Heart right ventricle (tissue), 16 donors: Measurements from ENCODE around the gene LUC7L. TPM values are rescaled to one million over a fixed set of nuclear protein-coding genes. Genes with fewer than 3 reads are reported as not detected.

Source experiments
- ATAC-seq, 8 donors: fragments of 200-7000 bp; cut with Tn5 transposase; one replicate each; pipeline ENCODE4 v1.9.1; 2020; ENCODE audit warnings: mild to moderate bottlenecking in 8 of 8, moderate library complexity in 8 of 8, moderate number of reproducible peaks in 1 of 8
- DNase-seq, 2 donors: peaks; one replicate each; pipeline ENCODE4 v3.0.0-alpha.2; 2020
- H3K27ac ChIP-seq, 10 donors: fragments of 200-600 bp; sonication (generic) in 2 of 10; one replicate each; pipeline versions ENCODE4 v1.5.0 to v1.8.0; 2020 to 2022; ENCODE audit warnings: mild to moderate bottlenecking in 3 of 10
- H3K27me3 ChIP-seq, 7 donors: fragments of 200-600 bp; one replicate each; pipeline ENCODE4 v1.8.0; 2021 to 2022; ENCODE audit warnings: mild to moderate bottlenecking in 2 of 7
- H3K36me3 ChIP-seq, 9 donors: fragments of 200-600 bp; sonication (generic) in 1 of 9; one replicate each; pipeline versions ENCODE4 v1.5.0 to v1.8.0; 2020 to 2022; ENCODE audit warnings: mild to moderate bottlenecking in 2 of 9
- H3K4me1 ChIP-seq, 9 donors: fragments of 200-600 bp; sonication (generic) in 1 of 9; one replicate each; pipeline versions ENCODE4 v1.5.0 to v1.8.0; 2020 to 2022; ENCODE audit warnings: mild to moderate bottlenecking in 4 of 9
- H3K4me3 ChIP-seq, 10 donors: fragments of 200-600 bp; sonication (generic) in 2 of 10; one replicate each; pipeline versions ENCODE4 v1.5.0 to v1.8.0; 2020 to 2022; ENCODE audit warnings: mild to moderate bottlenecking in 7 of 10, moderate library complexity in 2 of 10
- H3K9me3 ChIP-seq, 11 donors: fragments of 200-600 bp in 10 of 11; sonication (generic) in 2 of 11; one replicate each; pipeline versions ENCODE4 v1.5.0 to v1.8.0; 2013 to 2022; ENCODE audit warnings: mild to moderate bottlenecking in 2 of 11, control low read depth in 1 of 11, moderate library complexity in 1 of 11
- CTCF ChIP-seq, 9 donors: fragments of 200-600 bp; sonication (generic) in 2 of 9; IDR thresholded peaks; one replicate each; pipeline versions ENCODE4 v1.5.0 to v1.8.0; 2021 to 2022; ENCODE audit warnings: antibody characterized with exemption in 9 of 9, mild to moderate bottlenecking in 5 of 9, moderate library complexity in 1 of 9
- WGBS, 2 donors: extraction: QIAGEN DNeasy Blood & Tissue Kit; methylation state at CpG; one replicate each; pipeline ENCODE4 v1.1.7; 2013; ENCODE audit warnings: inconsistent platforms in 1 of 2; 5-methylcytosine and 5-hydroxymethylcytosine counted together
- intact Hi-C, 10 donors: fragments of 100-400 bp; cut with DNase I; formaldehyde crosslinking; loops; one replicate each; pipeline versions ENCODE4 v1.11.1 to v1.14.2; 2022
- polyA plus RNA-seq, 2 donors: library from polyadenylated mRNA; stranded (reverse); fragments of 200-250 nt; gene quantifications; one replicate each; pipeline ENCODE4 v1.2.3, GENCODE V29; 2013
- total RNA-seq, 10 donors: library from RNA; stranded (reverse); fragmentation: NEBNext Ultra II Directional in 3 of 10; extraction: Animal tissue kit (Norgen Biotek cat#: 25700) in 3 of 10; gene quantifications; one replicate each; pipeline versions ENCODE4 v1.2.1 to v1.2.4, GENCODE V29; 2021 to 2023
- donor health status: Arrhythmogenic right ventricular cardiomyopathy.
- donor health status: ischemic (EF 13 %, LVEDD 7.1; RV severe dilation, severe dysfunction).
- donor health status: healthy with polysubstance abuse.
- donor health status: DM: no; HTN: yes; CAD: no.
- donor health status: DM: no; HTN: no; CAD: no.
- donor health status: ischemic (EF 25% LVEDD 6.9; RV normal size, moderate dysfunction).
- donor health status: ischemic (EF 25% LVEDD 5.7; RV mildly dilated, moderate dysfunction).
- donor health status: healthy.
- donor health status: DM: yes; HTN: yes; CAD: no.
- donor health status: Ischemic cardiomyopathy.
- donor health status: ischemic (EF 35%, LVEDD 5.7; RV mildly dilated, moderate dysfunction).
- donor health status: nonischemic (EF 11% LVEDD 7.7; RV severe dilation, severe dysfunction).
- donor health status: DM: yes; HTN: yes; CAD: no.
- donor health status: PGD.
- donor health status: ischemic (EF 29% LVEDD 5.4; RV normal size, mild dysfunction).
- donor health status: nonischemic (EF 23%, LVEDD 6.1; RV moderate dilation, normal function).

LUC7L gene
- total and polyA plus RNA-seq, 12 donors, result 14.4 to 139 (median 20.8) TPM

GRCh38 chr16:203246-203645 lies 26.0 kb downstream of the LUC7L start:
- intact Hi-C loops, result no loop called here
- no peak overlapping the region for H3K4me3 ChIP-seq
- peaks cover 0 to 3% (median 0%) of the 10 kb centered on the region in 9 donors for H3K4me1 ChIP-seq
- no peak for TF ChIP-seq CTCF (IDR thresholded peaks at IDR 0.05)
- DNase-seq (no peak), ATAC-seq (no peak)
- 96 to 98% methylated on average over 4 of the region's 4 CpGs for WGBS, 2 donors
- no peaks in the 10 kb centered on the region for H3K9me3 ChIP-seq
- H3K36me3 ChIP-seq, result peaks cover 4 to 100% (median 75%) of the 10 kb centered on the region in 9 donors
- no peak overlapping the region for H3K27ac ChIP-seq
- H3K27me3 ChIP-seq, result no peaks in the 10 kb centered on the region

DNA sequence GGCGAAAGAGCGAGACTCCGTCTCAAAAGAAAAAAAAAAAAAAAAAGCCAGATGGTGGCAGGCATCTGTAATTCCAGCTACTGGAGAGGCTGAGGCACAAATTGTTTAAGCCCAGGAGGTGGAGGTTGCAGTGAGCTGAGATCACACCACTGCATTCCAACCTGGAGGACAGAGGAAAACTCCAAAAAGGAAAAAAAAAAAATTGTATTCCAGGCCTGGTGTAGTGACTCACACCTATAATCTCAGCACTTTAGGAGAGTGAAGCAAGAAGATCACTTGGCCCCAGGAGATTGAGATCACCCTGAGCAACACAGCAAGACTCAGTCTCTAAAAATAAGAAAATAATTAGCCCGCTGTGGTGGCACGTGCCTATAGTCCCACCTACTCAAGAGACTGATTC lies 28.9 kb downstream of the LUC7L start:
- TF ChIP-seq CTCF (IDR thresholded peaks at IDR 0.05), result no peak
- Histone ChIP-seq H3K27me3 (no peaks in the 10 kb centered on the region), H3K4me1 (no peaks in the 10 kb centered on the region), H3K9me3 (no peaks in the 10 kb centered on the region), H3K36me3 (peaks cover 0 to 100% (median 73%) of the 10 kb centered on the region in 9 donors), H3K27ac (no peak overlapping the region), H3K4me3 (no peak overlapping the region)
- intact Hi-C loops, result no loop called here
- DNase-seq, result no peak
- WGBS, 2 donors, result 88 to 94% methylated on average over 5 of the region's 5 CpGs
- ATAC-seq, result no peak

DNA sequence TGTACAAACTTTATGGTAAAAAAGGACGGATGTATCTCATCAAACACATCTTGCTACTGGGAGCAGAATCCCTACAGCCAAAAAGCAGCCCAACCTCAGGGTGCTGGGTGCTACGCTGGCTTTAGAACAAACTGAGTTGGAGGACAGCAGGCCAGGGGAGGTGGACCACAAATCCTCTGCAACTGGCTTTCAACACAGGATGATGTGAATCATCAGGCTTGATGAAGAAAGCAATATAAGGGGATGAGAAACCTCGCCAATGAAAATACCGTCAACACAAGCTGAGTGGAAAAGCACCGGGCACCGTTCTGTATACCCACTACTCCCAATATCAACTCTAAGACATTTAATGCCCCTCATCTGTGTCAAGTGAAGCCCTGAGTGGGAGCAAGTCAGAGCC lies 34.7 kb downstream of the LUC7L start:
- no peak overlapping the region for H3K4me3 ChIP-seq
- H3K27me3 ChIP-seq, result no peaks in the 10 kb centered on the region
- DNase-seq (no peak), ATAC-seq (no peak)
- no peaks in the 10 kb centered on the region for H3K9me3 ChIP-seq
- intact Hi-C loops, result no loop called here
- WGBS, 2 donors, result 86 to 95% methylated on average over 6 of the region's 6 CpGs
- H3K36me3 ChIP-seq, result peaks cover 12 to 100% (median 85%) of the 10 kb centered on the region in 9 donors
- no peaks in the 10 kb centered on the region for H3K4me1 ChIP-seq
- H3K27ac ChIP-seq, result no peak overlapping the region
- TF ChIP-seq CTCF (IDR thresholded peaks at IDR 0.05), result no peak

GRCh38 chr16:193441-193840 lies 35.8 kb downstream of the LUC7L start:
- WGBS, 2 donors, result 92 to 97% methylated on average over 14 of the region's 15 CpGs
- intact Hi-C loops, result no loop called here
- Histone ChIP-seq H3K36me3 (peaks cover 14 to 100% (median 84%) of the 10 kb centered on the region in 9 donors), H3K4me1 (no peaks in the 10 kb centered on the region), H3K27me3 (no peaks in the 10 kb centered on the region), H3K4me3 (no peak overlapping the region), H3K9me3 (no peaks in the 10 kb centered on the region), H3K27ac (no peak overlapping the region)
- no peak for DNase-seq
- no peak for TF ChIP-seq CTCF (IDR thresholded peaks at IDR 0.05)
- no peak for ATAC-seq
